PFSK-1 (cell line): Measurements from ENCODE around the gene AAMDC.
A peak's percentile ranks its signal among the peaks of the same experiment; 100 is the strongest.

Experiments
- FOXP2 ChIP-seq: optimal IDR thresholded peaks from 2 replicates; pipeline ENCODE3; 2011; ENCODE audit warnings: borderline replicate concordance, control low read depth, inconsistent platforms; ENCODE audit not compliant: insufficient read depth; ENCODE audit errors: extremely low read length, extremely low read depth
- POLR2AphosphoS5 ChIP-seq: IDR thresholded peaks from 2 replicates; pipeline ENCODE4 v1.6.1; 2012; ENCODE audit warnings: low read depth, mild to moderate bottlenecking, control low read depth, low read length, moderate library complexity
- SIN3A ChIP-seq: IDR thresholded peaks from 2 replicates; pipeline ENCODE4 v1.6.1; 2012; ENCODE audit warnings: mild to moderate bottlenecking, low read length, moderate library complexity, borderline replicate concordance; ENCODE audit not compliant: insufficient read depth
- TAF1 ChIP-seq: IDR thresholded peaks from 2 replicates; pipeline ENCODE4 v1.6.1; 2012; ENCODE audit warnings: low read length, control low read depth, borderline replicate concordance; ENCODE audit not compliant: insufficient read depth
- TF ChIP-seq, protein P1 (sequence below), 2 experiments: IDR thresholded peaks; 2 replicates each; pipeline versions ENCODE4 v1.6.1 to v1.8.0; 2011 to 2012; ENCODE audit warnings: low read depth in 2 of 2, low read length in 2 of 2, control low read depth in 1 of 2, inconsistent platforms in 1 of 2, mild to moderate bottlenecking in 1 of 2, moderate library complexity in 1 of 2; ENCODE audit not compliant: insufficient read depth in 1 of 2

The AAMDC gene

DNA sequence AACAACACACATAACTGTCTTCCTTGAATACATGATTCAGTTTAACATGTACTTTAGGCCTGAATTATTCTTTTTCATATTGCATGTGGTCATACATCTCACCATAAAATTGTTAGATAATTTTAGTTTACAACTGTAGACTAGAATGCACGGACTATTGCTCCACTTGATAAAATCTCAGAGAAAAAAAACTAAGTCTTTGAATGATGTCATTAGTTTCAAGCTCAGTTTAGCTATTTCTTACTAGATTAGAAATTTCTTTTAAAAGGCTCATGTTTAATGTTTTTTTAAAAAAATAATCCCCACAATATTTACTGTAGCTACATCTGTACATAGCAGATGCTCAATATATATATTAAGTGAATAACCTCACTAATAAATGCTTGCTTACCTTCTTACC is 5.5 kb upstream of the AAMDC start:
- TF ChIP-seq SIN3A (no peak), POLR2AphosphoS5 (no peak), FOXP2 (no peak), TAF1 (no peak)
- TF ChIP-seq, protein P1, sequence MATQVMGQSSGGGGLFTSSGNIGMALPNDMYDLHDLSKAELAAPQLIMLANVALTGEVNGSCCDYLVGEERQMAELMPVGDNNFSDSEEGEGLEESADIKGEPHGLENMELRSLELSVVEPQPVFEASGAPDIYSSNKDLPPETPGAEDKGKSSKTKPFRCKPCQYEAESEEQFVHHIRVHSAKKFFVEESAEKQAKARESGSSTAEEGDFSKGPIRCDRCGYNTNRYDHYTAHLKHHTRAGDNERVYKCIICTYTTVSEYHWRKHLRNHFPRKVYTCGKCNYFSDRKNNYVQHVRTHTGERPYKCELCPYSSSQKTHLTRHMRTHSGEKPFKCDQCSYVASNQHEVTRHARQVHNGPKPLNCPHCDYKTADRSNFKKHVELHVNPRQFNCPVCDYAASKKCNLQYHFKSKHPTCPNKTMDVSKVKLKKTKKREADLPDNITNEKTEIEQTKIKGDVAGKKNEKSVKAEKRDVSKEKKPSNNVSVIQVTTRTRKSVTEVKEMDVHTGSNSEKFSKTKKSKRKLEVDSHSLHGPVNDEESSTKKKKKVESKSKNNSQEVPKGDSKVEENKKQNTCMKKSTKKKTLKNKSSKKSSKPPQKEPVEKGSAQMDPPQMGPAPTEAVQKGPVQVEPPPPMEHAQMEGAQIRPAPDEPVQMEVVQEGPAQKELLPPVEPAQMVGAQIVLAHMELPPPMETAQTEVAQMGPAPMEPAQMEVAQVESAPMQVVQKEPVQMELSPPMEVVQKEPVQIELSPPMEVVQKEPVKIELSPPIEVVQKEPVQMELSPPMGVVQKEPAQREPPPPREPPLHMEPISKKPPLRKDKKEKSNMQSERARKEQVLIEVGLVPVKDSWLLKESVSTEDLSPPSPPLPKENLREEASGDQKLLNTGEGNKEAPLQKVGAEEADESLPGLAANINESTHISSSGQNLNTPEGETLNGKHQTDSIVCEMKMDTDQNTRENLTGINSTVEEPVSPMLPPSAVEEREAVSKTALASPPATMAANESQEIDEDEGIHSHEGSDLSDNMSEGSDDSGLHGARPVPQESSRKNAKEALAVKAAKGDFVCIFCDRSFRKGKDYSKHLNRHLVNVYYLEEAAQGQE (IDR thresholded peaks at IDR 0.05; ENCODE audit: insufficient read depth in 1 of 2, low read depth in 2 of 2, low read length in 2 of 2): no peak

DNA sequence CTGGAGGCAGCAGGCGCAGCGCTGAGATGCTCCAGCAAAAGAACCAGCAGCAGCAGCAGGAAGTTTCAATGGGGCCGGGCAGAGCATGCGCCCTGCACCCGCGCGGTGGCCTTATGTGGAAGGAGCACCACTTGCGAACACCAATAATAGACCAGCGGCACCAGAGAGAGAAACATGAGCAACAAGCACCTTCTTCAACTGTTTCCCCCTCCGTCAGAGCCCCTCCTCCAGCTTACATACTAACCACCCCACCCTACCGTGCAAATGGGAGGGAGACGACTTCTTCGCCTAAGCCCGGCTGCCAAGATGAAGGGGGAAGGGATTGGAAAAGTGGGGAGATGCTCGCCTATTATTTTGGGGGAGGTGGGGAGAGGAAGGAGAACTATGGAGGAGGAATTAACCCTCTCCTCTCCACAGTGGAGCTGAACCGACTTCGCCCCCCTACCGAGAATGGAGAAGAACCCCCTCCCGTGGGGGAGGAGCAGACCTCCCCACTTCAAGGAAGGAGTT is 1.5 kb upstream of the AAMDC start:
- TF ChIP-seq FOXP2: no peak
- peak; percentile 73; the same call in 1 of the 2 replicates for TF ChIP-seq POLR2AphosphoS5

DNA sequence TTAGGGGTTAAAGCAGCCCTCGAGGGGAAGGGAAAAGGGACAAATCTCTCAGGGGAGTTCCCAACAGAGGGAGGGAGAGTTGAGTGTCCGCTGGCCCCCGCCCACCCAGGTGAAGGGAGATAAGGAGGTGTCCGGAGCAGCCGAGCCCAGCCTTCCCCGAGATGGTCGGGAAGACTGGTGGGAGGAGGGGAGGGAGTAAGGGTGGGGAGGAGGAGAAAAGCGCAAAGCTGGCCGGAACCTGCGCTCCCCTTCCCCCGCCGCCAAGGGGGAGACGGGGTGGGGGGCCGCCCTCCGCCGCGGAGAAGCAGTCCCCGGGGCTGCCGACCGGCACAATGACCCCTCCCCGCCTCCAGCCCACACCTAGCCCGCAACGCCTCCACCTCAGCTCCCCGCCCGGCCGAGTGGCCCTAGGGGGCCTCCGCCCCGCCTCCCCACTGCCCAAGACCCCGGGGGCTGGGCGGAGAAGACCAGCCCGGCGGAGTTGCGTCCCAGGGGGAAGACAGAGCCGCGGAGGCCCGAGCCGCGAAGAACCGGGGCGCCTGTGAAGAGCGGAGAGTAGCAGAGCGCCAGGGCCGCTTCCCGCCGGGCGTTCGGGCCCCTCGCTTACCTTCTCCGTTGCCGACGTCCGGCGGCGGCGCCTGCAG is 901 bp upstream of the AAMDC start:
- TF ChIP-seq FOXP2: no peak
- TF ChIP-seq TAF1: no peak
- no peak; the same call in 1 of the 2 replicates for TF ChIP-seq SIN3A
- TF ChIP-seq POLR2AphosphoS5: no peak; the same call in 1 of the 2 replicates
- TF ChIP-seq, protein P1 (IDR thresholded peaks at IDR 0.05; ENCODE audit: insufficient read depth in 1 of 2, low read depth in 2 of 2, low read length in 2 of 2): no peak

DNA sequence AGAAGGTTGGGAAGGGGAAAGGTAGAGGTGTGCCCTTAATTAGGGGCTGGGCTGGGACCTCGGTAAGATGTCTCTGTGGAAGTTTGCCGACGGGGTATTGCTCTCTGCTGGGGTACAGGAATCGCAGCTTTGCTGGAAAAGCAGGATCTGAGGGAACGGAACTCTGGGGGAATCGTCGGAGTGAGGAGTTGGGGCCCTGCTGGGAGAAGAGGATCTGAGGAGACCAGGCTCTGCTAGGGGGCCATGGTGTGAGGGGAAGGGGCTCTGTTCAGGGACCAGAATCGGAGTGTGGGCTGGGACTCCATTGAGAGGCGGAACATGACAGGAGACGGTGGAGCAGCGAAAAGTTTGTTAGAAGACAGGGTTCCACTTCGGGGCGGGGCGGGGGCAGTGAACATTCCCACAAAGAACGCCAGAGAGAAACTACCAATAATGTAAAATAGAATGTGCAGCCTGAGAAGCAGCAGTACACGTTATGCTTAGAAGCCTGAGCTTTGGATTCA is 456 bp downstream of the AAMDC start:
- TF ChIP-seq TAF1 (no peak), SIN3A (no peak), POLR2AphosphoS5 (no peak), FOXP2 (no peak)
- TF ChIP-seq, protein P1 (IDR thresholded peaks at IDR 0.05; ENCODE audit: insufficient read depth in 1 of 2, low read depth in 2 of 2, low read length in 2 of 2): 0 out of 4 replicates have a peak, but pooled peaks of 1 of the 2 experiments have one; percentile 9

DNA sequence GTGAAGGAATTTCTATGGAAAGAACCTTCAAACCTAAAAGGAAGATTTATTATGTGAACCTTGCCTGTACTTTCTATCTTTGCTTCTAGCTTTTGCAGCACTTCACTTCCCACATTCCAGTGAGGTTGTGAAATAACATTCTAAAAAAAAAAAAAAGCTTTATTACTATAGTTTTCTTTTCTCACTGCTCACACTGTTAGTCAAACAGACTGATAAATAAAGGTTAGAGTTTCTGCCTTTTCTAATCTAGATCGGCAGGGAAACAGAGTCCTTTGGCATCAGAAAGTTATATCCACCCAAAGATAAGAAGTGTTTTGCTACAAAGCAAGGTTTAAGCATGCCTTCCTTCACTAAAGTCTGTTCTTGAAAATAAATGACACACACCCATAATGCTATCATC is 2.8 kb downstream of the AAMDC start:
- TF ChIP-seq SIN3A (no peak), FOXP2 (no peak), POLR2AphosphoS5 (no peak), TAF1 (no peak)
- TF ChIP-seq, protein P1 (IDR thresholded peaks at IDR 0.05; ENCODE audit: insufficient read depth in 1 of 2, low read depth in 2 of 2, low read length in 2 of 2): no peak

DNA sequence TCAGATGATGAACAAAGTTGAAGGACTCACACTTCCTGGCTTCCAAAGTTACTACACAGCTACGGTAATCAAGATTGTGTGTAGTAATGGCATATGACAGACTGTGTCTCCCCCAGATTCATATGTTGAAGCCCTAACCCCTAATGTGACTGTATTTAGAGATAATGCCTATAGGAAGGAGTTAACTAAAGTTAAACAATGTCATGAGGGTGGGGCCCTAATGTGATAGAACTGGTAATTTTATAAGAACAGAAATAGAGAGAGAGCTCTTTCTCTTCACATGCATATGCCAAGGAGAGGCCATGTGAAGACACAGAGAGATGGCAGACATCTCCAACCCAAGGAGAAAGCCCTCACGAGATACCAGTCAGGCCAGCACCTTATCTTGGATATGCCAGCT is 8.0 kb downstream of the AAMDC start:
- no peak for TF ChIP-seq FOXP2
